ENCODE data around the gene CFAP99.

GRCh38 chr4:2434420-2434819, 15.7 kb downstream of the CFAP99 start:
- no peak for TF ChIP-seq EZH2phosphoT487 (IDR thresholded peaks at IDR 0.05; ENCODE audit: unreplicated experiment)
- no peak for TF ChIP-seq CTCF (conservative IDR thresholded peaks at IDR 0.05; ENCODE audit: low read depth in 2 of 2)
- no peak for TF ChIP-seq EZH2 (IDR thresholded peaks at IDR 0.05; ENCODE audit: low read depth, unreplicated experiment)
- TF ChIP-seq REST (IDR thresholded peaks at IDR 0.05; ENCODE audit: unreplicated experiment) = no peak
- TF ChIP-seq ETS1 (IDR thresholded peaks at IDR 0.05) = no peak
- no peak for TF ChIP-seq CREB1 (CRISPR knock-in tag; IDR thresholded peaks at IDR 0.05; ENCODE audit: low read depth)
- TF ChIP-seq NANOG (IDR thresholded peaks at IDR 0.05; ENCODE audit: borderline replicate concordance) = no peak
- TF ChIP-seq POLR2AphosphoS5 (IDR thresholded peaks at IDR 0.05; ENCODE audit: low read depth) = no peak
- no peak for TF ChIP-seq ZNF462 (CRISPR knock-in tag; IDR thresholded peaks at IDR 0.05)
- no peak for TF ChIP-seq ZNF114 (CRISPR knock-in tag; IDR thresholded peaks at IDR 0.05)
- no peak for TF ChIP-seq ZNF331 (CRISPR knock-in tag; IDR thresholded peaks at IDR 0.05; ENCODE audit: low read depth)
- TF ChIP-seq JUNB (IDR thresholded peaks at IDR 0.05; ENCODE audit: unreplicated experiment) = no peak
- TF ChIP-seq STAT1 (IDR thresholded peaks at IDR 0.05; ENCODE audit: unreplicated experiment) = no peak

Measured in GM23338 (cell line).